ENCODE results near the gene NPLOC4. TPM values are rescaled to one million over a fixed set of nuclear protein-coding genes. Genes with fewer than 3 reads are reported as not detected.

Gene NPLOC4
- total and polyA plus RNA-seq, 4 donors: 23.5 to 67.4 (median 50.6) TPM

- DNase-seq (ENCODE audit: low spot score): no peak
- TF ChIP-seq MAX (IDR thresholded peaks at IDR 0.05) (no peak), ATF3 (IDR thresholded peaks at IDR 0.05) (no peak), SP1 (IDR thresholded peaks at IDR 0.05) (no peak), TAF1 (conservative IDR thresholded peaks at IDR 0.05) (no peak)
- no peaks in the 10 kb centered on the region for H3K27me3 ChIP-seq (ENCODE audit: control insufficient read depth in 4 of 4, insufficient read depth in 4 of 4, low read length in 3 of 4)
- 95% methylated on average over 6 of the region's 6 CpGs for WGBS
- no peak overlapping the region for H3K4me3 ChIP-seq (ENCODE audit: low read depth in 1 of 3, low read length in 3 of 3)
- H3K36me3 ChIP-seq (ENCODE audit: control insufficient read depth in 4 of 4, insufficient read depth in 3 of 4, low read depth in 1 of 4, low read length in 3 of 4): peaks cover 10 to 42% (median 18%) of the 10 kb centered on the region in 4 donors
- H3K9ac ChIP-seq (ENCODE audit: low read depth in 1 of 2, low read length in 2 of 2): no peak overlapping the region
- no peaks in the 10 kb centered on the region for H3K9me3 ChIP-seq (ENCODE audit: control insufficient read depth in 4 of 4, low read length in 3 of 4)
- H3K4me1 ChIP-seq (ENCODE audit: control insufficient read depth in 4 of 4, insufficient read depth in 4 of 4, low read length in 3 of 4): peaks cover 7 to 20% (median 15%) of the 10 kb centered on the region in 4 donors
- H3K27ac ChIP-seq (ENCODE audit: low read depth in 1 of 2, low read length in 2 of 2): no peak overlapping the region
Observed at GRCh38 chr17:81579298-81579697, 57.6 kb downstream of the NPLOC4 start.

- WGBS: 96% methylated on average over 6 of the region's 6 CpGs
- no peak for DNase-seq (ENCODE audit: low spot score)
- Histone ChIP-seq H3K4me3 (ENCODE audit: low read depth in 1 of 3, low read length in 3 of 3) (no peak overlapping the region), H3K4me1 (ENCODE audit: control insufficient read depth in 4 of 4, insufficient read depth in 4 of 4, low read length in 3 of 4) (peaks cover 6 to 15% (median 10%) of the 10 kb centered on the region in 4 donors), H3K36me3 (ENCODE audit: control insufficient read depth in 4 of 4, insufficient read depth in 3 of 4, low read depth in 1 of 4, low read length in 3 of 4) (peaks cover 14 to 45% (median 20%) of the 10 kb centered on the region in 4 donors), H3K27me3 (ENCODE audit: control insufficient read depth in 4 of 4, insufficient read depth in 4 of 4, low read length in 3 of 4) (no peaks in the 10 kb centered on the region), H3K9ac (ENCODE audit: low read depth in 1 of 2, low read length in 2 of 2) (no peak overlapping the region), H3K27ac (ENCODE audit: low read depth in 1 of 2, low read length in 2 of 2) (no peak overlapping the region), H3K9me3 (ENCODE audit: control insufficient read depth in 4 of 4, low read length in 3 of 4) (no peaks in the 10 kb centered on the region)
- TF ChIP-seq REST (IDR thresholded peaks at IDR 0.05) (no peak), NR2F2 (IDR thresholded peaks at IDR 0.05) (no peak), MAX (IDR thresholded peaks at IDR 0.05) (no peak), HNF4G (IDR thresholded peaks at IDR 0.05) (no peak), GABPA (IDR thresholded peaks at IDR 0.05 in 1 of 2, conservative IDR thresholded peaks at IDR 0.05 in 1 of 2) (no peak), HNF4A (conservative IDR thresholded peaks at IDR 0.05) (no peak), YY1 (IDR thresholded peaks at IDR 0.05) (no peak), JUND (IDR thresholded peaks at IDR 0.05) (no peak), CTCF (IDR thresholded peaks at IDR 0.05; ENCODE audit: low read depth, low read length, missing input control) (no peak), FOXA1 (IDR thresholded peaks at IDR 0.05) (no peak), SP1 (IDR thresholded peaks at IDR 0.05) (no peak), EGR1 (IDR thresholded peaks at IDR 0.05; ENCODE audit: low read depth in 2 of 2) (no peak), RXRA (IDR thresholded peaks at IDR 0.05) (no peak), FOXA2 (IDR thresholded peaks at IDR 0.05) (no peak), ATF3 (IDR thresholded peaks at IDR 0.05) (no peak)
Observed at GRCh38 chr17:81578561-81579225, 58.2 kb downstream of the NPLOC4 start.
